Natural killer cell (primary cell): ENCODE data around the gene TEX264. TPM values are rescaled to one million over a fixed set of nuclear protein-coding genes. Genes with fewer than 3 reads are reported as not detected.

Experiments used
- ATAC-seq, 3 donors: fragments of 150-1000 bp in 2 of 3; fragments of 200-7000 bp in 1 of 3; cut with Tn5 transposase; 1 replicate in 1 of 3; 2 replicates in 2 of 3; pipeline ENCODE4 v1.10.0; 2021; ENCODE audit warnings: mild to moderate bottlenecking in 2 of 3, moderate library complexity in 2 of 3
- DNase-seq, 2 donors: peaks; one replicate each; pipeline versions ENCODE4 v3.0.0 to v3.0.0-alpha.2; 2013 to 2021; ENCODE audit warnings: mixed read lengths in 1 of 2
- H3K27ac ChIP-seq: one replicate; pipeline ENCODE4 v1.5.1; 2013; ENCODE audit warnings: mild to moderate bottlenecking, low read length
- H3K27me3 ChIP-seq: one replicate; pipeline ENCODE4 v1.6.1; 2013; ENCODE audit warnings: low read length; ENCODE audit not compliant: control insufficient read depth, insufficient read depth
- H3K36me3 ChIP-seq: one replicate; pipeline ENCODE4 v1.6.1; 2013; ENCODE audit warnings: low read length; ENCODE audit not compliant: control insufficient read depth, insufficient read depth
- H3K4me1 ChIP-seq: one replicate; pipeline ENCODE4 v1.6.1; 2013; ENCODE audit warnings: low read length; ENCODE audit not compliant: control insufficient read depth, insufficient read depth
- H3K4me3 ChIP-seq: one replicate; pipeline ENCODE4 v1.5.1; 2013; ENCODE audit warnings: low read length
- H3K9me3 ChIP-seq: one replicate; pipeline ENCODE4 v1.6.1; 2013; ENCODE audit warnings: low read length; ENCODE audit not compliant: control insufficient read depth, insufficient read depth
- H3K27ac Mint-ChIP-seq, 2 donors: one replicate each; pipeline ENCODE4 v1.8.0; 2022; ENCODE audit warnings: mild to moderate bottlenecking in 2 of 2, mixed read lengths in 2 of 2, moderate library complexity in 1 of 2
- H3K27me3 Mint-ChIP-seq, 2 donors: one replicate each; pipeline ENCODE4 v1.8.0; 2022; ENCODE audit warnings: low read depth in 2 of 2, mixed read lengths in 2 of 2
- H3K36me3 Mint-ChIP-seq: one replicate; pipeline ENCODE4 v1.8.0; 2022; ENCODE audit warnings: mixed read lengths
- H3K4me1 Mint-ChIP-seq, 2 donors: one replicate each; pipeline ENCODE4 v1.8.0; 2022; ENCODE audit warnings: mixed read lengths in 2 of 2
- H3K4me3 Mint-ChIP-seq: one replicate; pipeline ENCODE4 v1.8.0; 2022; ENCODE audit warnings: mild to moderate bottlenecking, moderate library complexity, mixed read lengths
- H3K9me3 Mint-ChIP-seq, 2 donors: one replicate each; pipeline ENCODE4 v1.8.0; 2022; ENCODE audit warnings: mixed read lengths in 2 of 2
- CTCF ChIP-seq: fragments of 200-600 bp; IDR thresholded peaks from one replicate; pipeline ENCODE4 v1.8.0; 2022; ENCODE audit warnings: antibody characterized with exemption
- WGBS: methylation state at CpG from one replicate; pipeline ENCODE4 v1.1.7; 2013; ENCODE audit warnings: missing lambda C conversion rate; ENCODE audit not compliant: insufficient coverage; 5-methylcytosine and 5-hydroxymethylcytosine counted together
- intact Hi-C: fragments of 100-400 bp; cut with micrococcal nuclease; formaldehyde crosslinking; loops from one replicate; pipeline ENCODE4 v1.14.2; 2022
- total RNA-seq, 4 donors: library from RNA; stranded (reverse); fragments of 120-200 nt in 1 of 4; gene quantifications; one replicate each; pipeline versions ENCODE4 v1.2.3 to v1.2.4, GENCODE V29; 2013 to 2022

Gene TEX264
- total RNA-seq, 3 donors from 2014 or later (not counting 1 experiment from before 2014, with no cell fraction given) = 41.1 to 46.8 (median 45.4) TPM

GRCh38 chr3:51706021-51706485 lies 35.0 kb downstream of the TEX264 start:
- Histone ChIP-seq H3K27ac (no peak overlapping the region), H3K9me3 (no peaks in the 10 kb centered on the region), H3K4me1 (no peaks in the 10 kb centered on the region), H3K27me3 (no peaks in the 10 kb centered on the region), H3K4me3 (no peak overlapping the region), H3K36me3 (peaks cover 31% of the 10 kb centered on the region)
- no peaks in the 10 kb centered on the region for H3K27me3 Mint-ChIP-seq
- H3K4me1 Mint-ChIP-seq = peaks cover 16 to 36% of the 10 kb centered on the region in 2 donors
- H3K27ac Mint-ChIP-seq = no peak overlapping the region
- ATAC-seq = no peak
- H3K9me3 Mint-ChIP-seq = no peaks in the 10 kb centered on the region
- no peak overlapping the region for H3K4me3 Mint-ChIP-seq
- 93% methylated on average over 1 of the region's 3 CpGs for WGBS
- DNase-seq = no peak
- no peak for TF ChIP-seq CTCF
- no peaks in the 10 kb centered on the region for H3K36me3 Mint-ChIP-seq
- intact Hi-C loops = no loop called here

GRCh38 chr3:51706788-51707731 lies 36.0 kb downstream of the TEX264 start, which contains the start of gene GRM2:
GRM2 (plus strand) TSS chr3:51707068; CDS start chr3:51708984, 1,916 bp downstream.
- peak in 1 of 2 donors; percentile 47 for DNase-seq
- H3K27ac Mint-ChIP-seq = peak within 1 kb of the TSS in 1 of 2 donors; percentile 69
- 29% methylated on average over 67 of the region's 69 CpGs for WGBS
- H3K27me3 Mint-ChIP-seq = no peaks in the 10 kb centered on the region
- ATAC-seq = peak in 2 of 3 donors; percentile 55 to 70
- H3K9me3 Mint-ChIP-seq = no peaks in the 10 kb centered on the region
- peaks cover 16 to 36% of the 10 kb centered on the region in 2 donors for H3K4me1 Mint-ChIP-seq
- no peak within 1 kb of the TSS for H3K4me3 ChIP-seq
- no peak within 1 kb of the TSS for H3K27ac ChIP-seq
- no peaks in the 10 kb centered on the region for H3K9me3 ChIP-seq
- intact Hi-C loops = no loop called here
- TF ChIP-seq CTCF = no peak
- H3K36me3 Mint-ChIP-seq = no peaks in the 10 kb centered on the region
- H3K36me3 ChIP-seq = peaks cover 26% of the 10 kb centered on the region
- H3K27me3 ChIP-seq = no peaks in the 10 kb centered on the region
- H3K4me1 ChIP-seq = no peaks in the 10 kb centered on the region
- no peak within 1 kb of the TSS for H3K4me3 Mint-ChIP-seq

GRCh38 chr3:51708216-51708845 lies 37.3 kb downstream of the TEX264 start:
- ATAC-seq = no peak
- Mint-ChIP-seq H3K4me3 (no peak overlapping the region), H3K9me3 (no peaks in the 10 kb centered on the region), H3K36me3 (no peaks in the 10 kb centered on the region), H3K27ac (peak overlapping the region in 1 of 2 donors; percentile 82), H3K27me3 (no peaks in the 10 kb centered on the region), H3K4me1 (peaks cover 16 to 36% of the 10 kb centered on the region in 2 donors)
- DNase-seq = no peak
- no peak for TF ChIP-seq CTCF
- Histone ChIP-seq H3K4me3 (no peak overlapping the region), H3K4me1 (no peaks in the 10 kb centered on the region), H3K36me3 (peaks cover 14% of the 10 kb centered on the region), H3K27ac (no peak overlapping the region), H3K9me3 (no peaks in the 10 kb centered on the region), H3K27me3 (no peaks in the 10 kb centered on the region)
- intact Hi-C loops = no loop called here
- WGBS = 70% methylated on average over 3 of the region's 3 CpGs
